ENCODE results near the gene EPB41L5. TPM values are rescaled to one million over a fixed set of nuclear protein-coding genes. Genes with fewer than 3 reads are reported as not detected.

Gene EPB41L5
- total and polyA plus RNA-seq, 4 donors, result 19.7 to 88.4 (median 30.3) TPM

DNA sequence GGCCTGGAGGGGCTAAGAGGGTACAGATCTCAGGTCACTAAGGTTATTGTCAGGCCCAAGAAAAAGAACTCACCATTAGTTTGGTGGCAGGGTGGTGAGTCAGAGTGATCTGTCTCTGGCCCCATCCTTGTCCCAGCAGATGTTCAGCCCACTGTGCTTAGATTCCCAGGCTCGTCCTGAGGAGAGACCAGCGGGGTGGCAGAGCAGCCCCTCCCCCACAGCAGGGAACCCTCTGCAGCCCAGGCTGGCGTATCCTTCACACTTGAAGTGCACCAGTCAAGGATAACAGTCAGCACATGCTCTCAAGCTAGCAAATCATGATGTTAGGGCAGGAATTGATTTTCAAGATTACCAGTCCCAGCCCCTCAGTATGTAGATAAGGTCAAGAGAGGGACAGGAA lies 167.2 kb downstream of the EPB41L5 start:
- Histone ChIP-seq H3K4me3 (ENCODE audit: low read depth in 1 of 3, low read length in 3 of 3) (no peak overlapping the region), H3K27me3 (ENCODE audit: control insufficient read depth in 4 of 4, insufficient read depth in 4 of 4, low read length in 3 of 4) (no peaks in the 10 kb centered on the region), H3K9me3 (ENCODE audit: control insufficient read depth in 4 of 4, low read length in 3 of 4) (no peaks in the 10 kb centered on the region), H3K27ac (ENCODE audit: low read depth in 1 of 2, low read length in 2 of 2) (no peak overlapping the region), H3K36me3 (ENCODE audit: control insufficient read depth in 4 of 4, insufficient read depth in 3 of 4, low read depth in 1 of 4, low read length in 3 of 4) (peaks cover 0 to 31% (median 17%) of the 10 kb centered on the region in 4 donors), H3K4me1 (ENCODE audit: control insufficient read depth in 4 of 4, insufficient read depth in 4 of 4, low read length in 3 of 4) (no peaks in the 10 kb centered on the region), H3K9ac (ENCODE audit: low read depth in 1 of 2, low read length in 2 of 2) (no peak overlapping the region)
- TF ChIP-seq JUND (IDR thresholded peaks at IDR 0.05) (no peak), NR2F2 (IDR thresholded peaks at IDR 0.05) (no peak), FOXA1 (IDR thresholded peaks at IDR 0.05) (no peak), YY1 (IDR thresholded peaks at IDR 0.05) (no peak), SP1 (IDR thresholded peaks at IDR 0.05) (no peak), HNF4A (conservative IDR thresholded peaks at IDR 0.05) (no peak), EGR1 (IDR thresholded peaks at IDR 0.05; ENCODE audit: low read depth in 2 of 2) (no peak), FOXA2 (IDR thresholded peaks at IDR 0.05) (no peak), HNF4G (IDR thresholded peaks at IDR 0.05) (no peak)
- TF ChIP-seq, protein P1, sequence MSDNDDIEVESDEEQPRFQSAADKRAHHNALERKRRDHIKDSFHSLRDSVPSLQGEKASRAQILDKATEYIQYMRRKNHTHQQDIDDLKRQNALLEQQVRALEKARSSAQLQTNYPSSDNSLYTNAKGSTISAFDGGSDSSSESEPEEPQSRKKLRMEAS (IDR thresholded peaks at IDR 0.05), result no peak
- TF ChIP-seq, protein P2, sequence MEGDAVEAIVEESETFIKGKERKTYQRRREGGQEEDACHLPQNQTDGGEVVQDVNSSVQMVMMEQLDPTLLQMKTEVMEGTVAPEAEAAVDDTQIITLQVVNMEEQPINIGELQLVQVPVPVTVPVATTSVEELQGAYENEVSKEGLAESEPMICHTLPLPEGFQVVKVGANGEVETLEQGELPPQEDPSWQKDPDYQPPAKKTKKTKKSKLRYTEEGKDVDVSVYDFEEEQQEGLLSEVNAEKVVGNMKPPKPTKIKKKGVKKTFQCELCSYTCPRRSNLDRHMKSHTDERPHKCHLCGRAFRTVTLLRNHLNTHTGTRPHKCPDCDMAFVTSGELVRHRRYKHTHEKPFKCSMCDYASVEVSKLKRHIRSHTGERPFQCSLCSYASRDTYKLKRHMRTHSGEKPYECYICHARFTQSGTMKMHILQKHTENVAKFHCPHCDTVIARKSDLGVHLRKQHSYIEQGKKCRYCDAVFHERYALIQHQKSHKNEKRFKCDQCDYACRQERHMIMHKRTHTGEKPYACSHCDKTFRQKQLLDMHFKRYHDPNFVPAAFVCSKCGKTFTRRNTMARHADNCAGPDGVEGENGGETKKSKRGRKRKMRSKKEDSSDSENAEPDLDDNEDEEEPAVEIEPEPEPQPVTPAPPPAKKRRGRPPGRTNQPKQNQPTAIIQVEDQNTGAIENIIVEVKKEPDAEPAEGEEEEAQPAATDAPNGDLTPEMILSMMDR (IDR thresholded peaks at IDR 0.05; ENCODE audit: low read depth, low read length, missing input control), result no peak
- TF ChIP-seq, protein P3, sequence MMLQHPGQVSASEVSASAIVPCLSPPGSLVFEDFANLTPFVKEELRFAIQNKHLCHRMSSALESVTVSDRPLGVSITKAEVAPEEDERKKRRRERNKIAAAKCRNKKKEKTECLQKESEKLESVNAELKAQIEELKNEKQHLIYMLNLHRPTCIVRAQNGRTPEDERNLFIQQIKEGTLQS (IDR thresholded peaks at IDR 0.05), result no peak
- TF ChIP-seq, protein P4, sequence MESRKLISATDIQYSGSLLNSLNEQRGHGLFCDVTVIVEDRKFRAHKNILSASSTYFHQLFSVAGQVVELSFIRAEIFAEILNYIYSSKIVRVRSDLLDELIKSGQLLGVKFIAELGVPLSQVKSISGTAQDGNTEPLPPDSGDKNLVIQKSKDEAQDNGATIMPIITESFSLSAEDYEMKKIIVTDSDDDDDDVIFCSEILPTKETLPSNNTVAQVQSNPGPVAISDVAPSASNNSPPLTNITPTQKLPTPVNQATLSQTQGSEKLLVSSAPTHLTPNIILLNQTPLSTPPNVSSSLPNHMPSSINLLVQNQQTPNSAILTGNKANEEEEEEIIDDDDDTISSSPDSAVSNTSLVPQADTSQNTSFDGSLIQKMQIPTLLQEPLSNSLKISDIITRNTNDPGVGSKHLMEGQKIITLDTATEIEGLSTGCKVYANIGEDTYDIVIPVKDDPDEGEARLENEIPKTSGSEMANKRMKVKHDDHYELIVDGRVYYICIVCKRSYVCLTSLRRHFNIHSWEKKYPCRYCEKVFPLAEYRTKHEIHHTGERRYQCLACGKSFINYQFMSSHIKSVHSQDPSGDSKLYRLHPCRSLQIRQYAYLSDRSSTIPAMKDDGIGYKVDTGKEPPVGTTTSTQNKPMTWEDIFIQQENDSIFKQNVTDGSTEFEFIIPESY (IDR thresholded peaks at IDR 0.05), result no peak
- TF ChIP-seq, protein P5, sequence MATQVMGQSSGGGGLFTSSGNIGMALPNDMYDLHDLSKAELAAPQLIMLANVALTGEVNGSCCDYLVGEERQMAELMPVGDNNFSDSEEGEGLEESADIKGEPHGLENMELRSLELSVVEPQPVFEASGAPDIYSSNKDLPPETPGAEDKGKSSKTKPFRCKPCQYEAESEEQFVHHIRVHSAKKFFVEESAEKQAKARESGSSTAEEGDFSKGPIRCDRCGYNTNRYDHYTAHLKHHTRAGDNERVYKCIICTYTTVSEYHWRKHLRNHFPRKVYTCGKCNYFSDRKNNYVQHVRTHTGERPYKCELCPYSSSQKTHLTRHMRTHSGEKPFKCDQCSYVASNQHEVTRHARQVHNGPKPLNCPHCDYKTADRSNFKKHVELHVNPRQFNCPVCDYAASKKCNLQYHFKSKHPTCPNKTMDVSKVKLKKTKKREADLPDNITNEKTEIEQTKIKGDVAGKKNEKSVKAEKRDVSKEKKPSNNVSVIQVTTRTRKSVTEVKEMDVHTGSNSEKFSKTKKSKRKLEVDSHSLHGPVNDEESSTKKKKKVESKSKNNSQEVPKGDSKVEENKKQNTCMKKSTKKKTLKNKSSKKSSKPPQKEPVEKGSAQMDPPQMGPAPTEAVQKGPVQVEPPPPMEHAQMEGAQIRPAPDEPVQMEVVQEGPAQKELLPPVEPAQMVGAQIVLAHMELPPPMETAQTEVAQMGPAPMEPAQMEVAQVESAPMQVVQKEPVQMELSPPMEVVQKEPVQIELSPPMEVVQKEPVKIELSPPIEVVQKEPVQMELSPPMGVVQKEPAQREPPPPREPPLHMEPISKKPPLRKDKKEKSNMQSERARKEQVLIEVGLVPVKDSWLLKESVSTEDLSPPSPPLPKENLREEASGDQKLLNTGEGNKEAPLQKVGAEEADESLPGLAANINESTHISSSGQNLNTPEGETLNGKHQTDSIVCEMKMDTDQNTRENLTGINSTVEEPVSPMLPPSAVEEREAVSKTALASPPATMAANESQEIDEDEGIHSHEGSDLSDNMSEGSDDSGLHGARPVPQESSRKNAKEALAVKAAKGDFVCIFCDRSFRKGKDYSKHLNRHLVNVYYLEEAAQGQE (IDR thresholded peaks at IDR 0.05), result no peak
- no peak for DNase-seq (ENCODE audit: low spot score)
- 97% methylated on average over 3 of the region's 3 CpGs for WGBS

DNA sequence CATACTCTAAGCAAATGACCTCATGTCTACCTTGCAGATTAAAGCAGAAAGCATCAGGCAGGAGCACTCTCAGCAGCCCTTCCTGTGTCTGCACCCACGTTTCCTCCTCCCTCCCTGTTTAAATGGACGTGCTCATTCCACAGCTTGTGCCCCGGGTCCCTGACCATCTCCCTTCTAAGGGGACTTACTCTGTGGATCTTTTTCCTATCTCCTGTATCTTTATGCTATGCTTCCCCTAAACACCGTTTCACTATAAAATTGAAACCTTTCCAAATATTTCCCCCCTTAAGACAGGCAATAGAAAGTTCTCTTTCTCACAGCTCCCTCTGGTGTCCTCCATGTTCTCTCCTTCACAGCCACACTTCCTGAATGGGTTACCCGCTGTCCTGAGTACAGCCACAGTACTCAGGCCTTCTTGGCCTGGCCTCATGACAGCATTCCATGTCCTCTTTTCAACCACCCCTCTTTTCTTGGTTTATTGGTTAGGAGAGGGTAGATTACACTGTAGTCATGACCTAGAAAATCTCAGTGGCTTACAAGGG lies 169.2 kb downstream of the EPB41L5 start:
- TF ChIP-seq YY1 (IDR thresholded peaks at IDR 0.05) (no peak), SP1 (IDR thresholded peaks at IDR 0.05) (no peak), RAD21 (IDR thresholded peaks at IDR 0.05) (no peak), JUND (IDR thresholded peaks at IDR 0.05) (no peak)
- TF ChIP-seq, protein P2 (IDR thresholded peaks at IDR 0.05; ENCODE audit: low read depth, low read length, missing input control), result no peak
- TF ChIP-seq, protein P4 (IDR thresholded peaks at IDR 0.05), result no peak
- WGBS, result 80% methylated on average over 5 of the region's 5 CpGs
- Histone ChIP-seq H3K4me1 (ENCODE audit: control insufficient read depth in 4 of 4, insufficient read depth in 4 of 4, low read length in 3 of 4) (no peaks in the 10 kb centered on the region), H3K36me3 (ENCODE audit: control insufficient read depth in 4 of 4, insufficient read depth in 3 of 4, low read depth in 1 of 4, low read length in 3 of 4) (peaks cover 0 to 16% (median 12%) of the 10 kb centered on the region in 4 donors), H3K4me3 (ENCODE audit: low read depth in 1 of 3, low read length in 3 of 3) (no peak overlapping the region), H3K9ac (ENCODE audit: low read depth in 1 of 2, low read length in 2 of 2) (no peak overlapping the region), H3K27me3 (ENCODE audit: control insufficient read depth in 4 of 4, insufficient read depth in 4 of 4, low read length in 3 of 4) (no peaks in the 10 kb centered on the region), H3K9me3 (ENCODE audit: control insufficient read depth in 4 of 4, low read length in 3 of 4) (no peaks in the 10 kb centered on the region), H3K27ac (ENCODE audit: low read depth in 1 of 2, low read length in 2 of 2) (no peak overlapping the region)
- no peak for DNase-seq (ENCODE audit: low spot score)

All from liver (tissue), 9 donors.